Neural progenitor cell (in vitro differentiated cells): ENCODE results near the gene POLR2L.
A peak's percentile ranks its signal among the peaks of the same experiment; 100 is the strongest.

Source experiments
- CTCF ChIP-seq: fragments of 200-600 bp; sonication (generic); IDR thresholded peaks from 2 replicates; pipeline ENCODE4 v1.5.1; 2017; ENCODE audit warnings: antibody characterized with exemption, mild to moderate bottlenecking
- EZH2 ChIP-seq: fragments of 200-600 bp; sonication (generic); IDR thresholded peaks from 2 replicates; pipeline ENCODE4 v1.6.1; 2017; ENCODE audit warnings: antibody characterized with exemption, mild to moderate bottlenecking, moderate library complexity
- EZH2phosphoT487 ChIP-seq: fragments of 200-600 bp; sonication (generic); IDR thresholded peaks from 2 replicates; pipeline ENCODE4 v1.6.1; 2017; ENCODE audit warnings: antibody characterized with exemption

DNA sequence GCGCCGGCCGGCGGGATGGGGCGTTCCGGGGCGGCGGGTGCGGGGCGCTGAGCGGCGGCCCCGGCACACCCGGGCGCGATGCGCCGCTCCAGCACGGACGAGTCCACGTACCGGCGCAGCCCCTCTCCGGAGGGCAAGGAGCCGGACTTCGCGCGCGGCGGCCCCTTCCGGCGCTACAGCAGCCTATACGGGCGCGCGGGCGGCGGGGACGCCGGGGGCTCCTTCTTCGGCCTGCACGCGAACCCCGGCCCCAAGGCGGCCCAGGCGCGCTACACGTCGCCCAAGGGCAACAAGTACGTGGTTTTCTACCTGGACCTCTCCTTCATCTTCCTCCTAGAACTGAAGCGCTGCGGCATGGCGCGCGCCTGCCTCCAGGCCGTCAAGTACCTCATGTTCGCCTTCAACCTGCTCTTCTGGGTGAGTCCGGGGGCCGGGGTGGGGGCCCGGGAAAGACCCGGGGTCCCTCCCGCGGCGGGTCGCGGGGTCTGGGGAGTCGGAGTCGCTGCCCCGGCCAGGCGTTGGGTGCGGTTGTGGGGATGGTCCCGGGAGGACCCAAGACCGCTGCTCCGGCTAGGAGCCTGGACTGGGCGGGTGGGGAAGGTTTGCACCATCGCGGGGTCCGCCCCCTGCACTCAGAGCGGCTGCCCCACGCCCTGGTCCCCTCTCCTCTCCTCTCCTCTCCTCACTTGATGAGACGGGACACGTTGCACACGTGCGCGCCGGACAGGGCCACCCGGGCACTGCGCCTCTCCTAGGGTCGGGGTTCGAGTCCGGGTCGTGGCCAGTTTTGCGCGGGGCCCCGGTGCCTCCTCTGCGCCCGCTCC, 7.8 kb upstream of the POLR2L start:
- TF ChIP-seq EZH2phosphoT487 (no peak), CTCF (no peak), EZH2 (peak; percentile 32)
